ENCODE measurements around the gene MRAP. TPM values are rescaled to one million over a fixed set of nuclear protein-coding genes. Genes with fewer than 3 reads are reported as not detected.

MRAP gene
- total RNA-seq, 1 experiment from 2014 or later, result not detected

GRCh38 chr21:32352526-32352925 lies 53.9 kb downstream of the MRAP start (continued):
- TF ChIP-seq FOSL1 (IDR thresholded peaks at IDR 0.05; ENCODE audit: low read depth) (no peak), CEBPB (IDR thresholded peaks at IDR 0.05; ENCODE audit: low read depth) (no peak), EZH2phosphoT487 (IDR thresholded peaks at IDR 0.05; ENCODE audit: borderline replicate concordance) (no peak)

- no peak for TF ChIP-seq TCF7L2 (IDR thresholded peaks at IDR 0.05; ENCODE audit: borderline replicate concordance, extremely low read depth, insufficient read depth, insufficient read length)
- TF ChIP-seq REST (IDR thresholded peaks at IDR 0.05; ENCODE audit: low read depth), result no peak
- no peak for TF ChIP-seq EZH2 (IDR thresholded peaks at IDR 0.05)
- TF ChIP-seq CEBPB (IDR thresholded peaks at IDR 0.05; ENCODE audit: low read depth), result no peak
- no peak for TF ChIP-seq CTCF (IDR thresholded peaks at IDR 0.05 in 2 of 3, conservative IDR thresholded peaks at IDR 0.05 in 1 of 3; ENCODE audit: borderline replicate concordance in 1 of 3, insufficient read depth in 1 of 3, low read depth in 2 of 3, low read length in 2 of 3)
- no peak for TF ChIP-seq POLR2AphosphoS5 (IDR thresholded peaks at IDR 0.05; ENCODE audit: low read depth, low read length)
- no peak for TF ChIP-seq SRF (IDR thresholded peaks at IDR 0.05; ENCODE audit: low read depth)
- no peak for TF ChIP-seq MAX (IDR thresholded peaks at IDR 0.05)
- no peak for TF ChIP-seq YY1 (IDR thresholded peaks at IDR 0.05; ENCODE audit: extremely low read depth, insufficient replicate concordance, low read depth, low read length)
- no peak for TF ChIP-seq ATF3 (IDR thresholded peaks at IDR 0.05)
- no peak for TF ChIP-seq EZH2phosphoT487 (IDR thresholded peaks at IDR 0.05; ENCODE audit: borderline replicate concordance)
- TF ChIP-seq ZFX (IDR thresholded peaks at IDR 0.05), result no peak
- no peaks in the 10 kb centered on the region for H3K9me3 ChIP-seq (ENCODE audit: control insufficient read depth in 1 of 2, insufficient read depth in 1 of 2, low read depth in 1 of 2, low read length in 2 of 2)
- no peaks in the 10 kb centered on the region for H3K4me1 ChIP-seq (ENCODE audit: control insufficient read depth in 1 of 2, insufficient read depth in 2 of 2, low read length in 2 of 2)
- H3K36me3 ChIP-seq (ENCODE audit: control insufficient read depth in 1 of 2, insufficient read depth in 2 of 2, low read length in 2 of 2), result peaks cover 70 to 79% of the 10 kb centered on the region in 2 experiments; a peak in 3 of 4 replicates
- no peaks in the 10 kb centered on the region for H3K9me2 ChIP-seq (ENCODE audit: insufficient read depth)
- POLR2A ChIA-PET, result no interaction called here
- CTCF ChIA-PET, result no interaction called here
- no peak overlapping the region for H3K9ac ChIP-seq (ENCODE audit: low read length)
- no peak overlapping the region for H3K27ac ChIP-seq (ENCODE audit: low read depth, low read length)
- no peak for DNase-seq (ENCODE audit: low read depth, low spot score)
- H3K4me3 ChIP-seq (replicated peaks in 1 of 2; ENCODE audit: low read depth in 1 of 2, low read length in 2 of 2), result no peak overlapping the region
- peaks cover 21% of the 10 kb centered on the region; the same call in 1 of the 2 replicates for H3K79me2 ChIP-seq (ENCODE audit: insufficient read depth, low read length)
- ATAC-seq, result no peak
- RAD21 ChIA-PET (ENCODE audit: low non-redundant PET in 1 of 2, low total read pairs in 2 of 2, uncharacterized antibody in 2 of 2, unreplicated experiment in 2 of 2), result no interaction called here
- H3K27me3 ChIP-seq (ENCODE audit: insufficient read depth, low read length), result no peaks in the 10 kb centered on the region
- no peak overlapping the region for H3K4me2 ChIP-seq (ENCODE audit: low read length)
- intact Hi-C loops (cut with micrococcal nuclease), result no loop called here
- BruUV-seq (replicated peaks), result no TSS peak
- H4K20me1 ChIP-seq (ENCODE audit: insufficient read depth), result no peaks in the 10 kb centered on the region
- no peak overlapping the region for H2AFZ ChIP-seq (ENCODE audit: low read depth, low read length, poor library complexity, severe bottlenecking)
Observed at GRCh38 chr21:32353002-32353711, 54.5 kb downstream of the MRAP start.

All from HCT116 (cell line).